ENCODE results near the gene RORC.
"Not testable (repeated sequence)": the region's sequence is repeated elsewhere in the genome, so short reads cannot be mapped to it uniquely, and the experiment has no call there.

DNA sequence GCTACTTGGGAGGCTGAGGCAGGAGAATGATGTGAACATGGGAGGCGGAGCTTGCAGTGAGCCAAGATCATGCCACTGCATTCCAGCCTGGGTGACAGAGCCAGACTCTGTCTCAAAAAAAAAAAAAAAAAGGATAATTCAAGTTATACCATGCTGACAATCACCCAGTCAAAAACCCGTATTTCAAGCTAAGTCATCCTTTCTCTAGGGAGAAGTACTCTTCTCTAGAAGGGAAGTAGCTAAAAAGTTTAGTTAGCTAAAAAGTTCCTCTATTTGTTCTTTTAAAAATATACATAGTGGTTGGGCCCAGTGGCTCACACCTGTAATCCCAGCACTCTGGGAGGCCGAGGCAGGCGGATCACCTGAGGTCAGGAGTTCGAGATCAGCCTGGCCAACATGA, 50.9 kb downstream of the RORC start:
- TF ChIP-seq, protein P1, sequence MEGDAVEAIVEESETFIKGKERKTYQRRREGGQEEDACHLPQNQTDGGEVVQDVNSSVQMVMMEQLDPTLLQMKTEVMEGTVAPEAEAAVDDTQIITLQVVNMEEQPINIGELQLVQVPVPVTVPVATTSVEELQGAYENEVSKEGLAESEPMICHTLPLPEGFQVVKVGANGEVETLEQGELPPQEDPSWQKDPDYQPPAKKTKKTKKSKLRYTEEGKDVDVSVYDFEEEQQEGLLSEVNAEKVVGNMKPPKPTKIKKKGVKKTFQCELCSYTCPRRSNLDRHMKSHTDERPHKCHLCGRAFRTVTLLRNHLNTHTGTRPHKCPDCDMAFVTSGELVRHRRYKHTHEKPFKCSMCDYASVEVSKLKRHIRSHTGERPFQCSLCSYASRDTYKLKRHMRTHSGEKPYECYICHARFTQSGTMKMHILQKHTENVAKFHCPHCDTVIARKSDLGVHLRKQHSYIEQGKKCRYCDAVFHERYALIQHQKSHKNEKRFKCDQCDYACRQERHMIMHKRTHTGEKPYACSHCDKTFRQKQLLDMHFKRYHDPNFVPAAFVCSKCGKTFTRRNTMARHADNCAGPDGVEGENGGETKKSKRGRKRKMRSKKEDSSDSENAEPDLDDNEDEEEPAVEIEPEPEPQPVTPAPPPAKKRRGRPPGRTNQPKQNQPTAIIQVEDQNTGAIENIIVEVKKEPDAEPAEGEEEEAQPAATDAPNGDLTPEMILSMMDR (IDR thresholded peaks at IDR 0.05): not testable (repeated sequence)
- not testable (repeated sequence) for TF ChIP-seq POLR2A (IDR thresholded peaks at IDR 0.05)
